Calu3 (cell line): ENCODE measurements around the gene VEGFD. TPM values are rescaled to one million over a fixed set of nuclear protein-coding genes. Genes with fewer than 3 reads are reported as not detected.

Source experiments
- BruUV-seq: library from RNA; stranded (reverse); fragments of 400-500 nt; replicated peaks from 2 replicates; lab custom pipeline; 2021; lab: Mats Ljungman, UMichigan
- CTCF ChIA-PET: fragments of 300-600 bp; sonication (Branson Sonifier 250); formaldehyde crosslinking; loops from one replicate; lab custom pipeline; 2022; ENCODE audit warnings: antibody characterized with exemption; lab: Charles Lee
- DNase-seq: peaks from one replicate; pipeline ENCODE4 v3.0.0; 2022
- H3K27ac Mint-ChIP-seq: one replicate; pipeline ENCODE4 v1.8.0; 2022; ENCODE audit warnings: mixed read lengths; ENCODE audit not compliant: unreplicated experiment
- H3K27me3 Mint-ChIP-seq: one replicate; pipeline ENCODE4 v1.8.0; 2022; ENCODE audit warnings: mixed read lengths; ENCODE audit not compliant: unreplicated experiment
- H3K36me3 Mint-ChIP-seq: one replicate; pipeline ENCODE4 v1.8.0; 2022; ENCODE audit warnings: mild to moderate bottlenecking, moderate library complexity, mixed read lengths; ENCODE audit not compliant: insufficient read depth, unreplicated experiment
- H3K4me1 Mint-ChIP-seq: one replicate; pipeline ENCODE4 v1.8.0; 2022; ENCODE audit warnings: mild to moderate bottlenecking, low read depth, mixed read lengths; ENCODE audit not compliant: unreplicated experiment
- H3K4me3 Mint-ChIP-seq: one replicate; pipeline ENCODE4 v1.8.0; 2022; ENCODE audit warnings: mild to moderate bottlenecking, low read depth, moderate library complexity, mixed read lengths; ENCODE audit not compliant: unreplicated experiment
- H3K9me3 Mint-ChIP-seq: one replicate; pipeline ENCODE4 v1.8.0; 2022; ENCODE audit warnings: low read depth, mixed read lengths; ENCODE audit not compliant: unreplicated experiment
- CTCF ChIP-seq: fragments of 200-600 bp; IDR thresholded peaks from one replicate; pipeline ENCODE4 v1.8.0; 2022; ENCODE audit warnings: antibody characterized with exemption; ENCODE audit not compliant: unreplicated experiment
- intact Hi-C: fragments of 100-400 bp; cut with micrococcal nuclease; formaldehyde crosslinking; loops from one replicate; pipeline ENCODE4 v1.10.0; 2022; ENCODE audit not compliant: unreplicated experiment
- total RNA-seq: library from RNA; stranded (reverse); gene quantifications from 2 replicates; pipeline ENCODE4 v1.2.3, GENCODE V29; 2022

The VEGFD gene
- total RNA-seq, 1 experiment from 2014 or later, result 0.97 TPM

DNA sequence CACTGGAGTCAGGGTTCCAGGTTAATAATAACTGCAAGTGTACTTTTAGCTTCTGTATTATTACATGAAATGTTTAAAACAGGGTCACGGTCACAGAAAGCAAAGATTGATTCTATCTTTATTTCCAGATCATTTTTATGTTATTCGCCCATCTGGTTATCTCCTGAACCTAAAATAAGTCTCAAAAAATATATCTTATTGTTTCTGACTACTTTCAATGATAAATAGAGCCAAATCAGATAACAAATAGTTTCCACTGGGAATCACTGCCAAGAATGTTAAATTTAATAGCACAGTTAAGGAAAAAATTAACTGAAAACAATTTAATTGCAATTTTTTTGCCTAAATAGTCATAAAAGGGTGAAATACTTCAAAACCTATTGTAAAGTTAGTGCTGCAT is 17.2 kb upstream of the VEGFD start:
- intact Hi-C loops, result no loop called here

GRCh38 chrX:15399962-15400391 is 15.8 kb upstream of the VEGFD start:
- H3K9me3 Mint-ChIP-seq, result no peaks in the 10 kb centered on the region
- intact Hi-C loops, result no loop called here
- BruUV-seq, result no TSS peak
- CTCF ChIA-PET, result no interaction called here
- no peaks in the 10 kb centered on the region for H3K27me3 Mint-ChIP-seq
- no peak for DNase-seq
- no peaks in the 10 kb centered on the region for H3K36me3 Mint-ChIP-seq
- no peaks in the 10 kb centered on the region for H3K4me1 Mint-ChIP-seq
- no peak overlapping the region for H3K27ac Mint-ChIP-seq
- TF ChIP-seq CTCF, result no peak
- no peak overlapping the region for H3K4me3 Mint-ChIP-seq

More for the DNA sequence above, 17.2 kb upstream of the VEGFD start:
- no peak overlapping the region for H3K27ac Mint-ChIP-seq
- no peaks in the 10 kb centered on the region for H3K9me3 Mint-ChIP-seq
- no peak overlapping the region for H3K4me3 Mint-ChIP-seq
- no peaks in the 10 kb centered on the region for H3K4me1 Mint-ChIP-seq
- no peaks in the 10 kb centered on the region for H3K27me3 Mint-ChIP-seq
- CTCF ChIA-PET, result no interaction called here
- H3K36me3 Mint-ChIP-seq, result peaks cover 3% of the 10 kb centered on the region
- BruUV-seq, result no TSS peak
- DNase-seq, result no peak
- no peak for TF ChIP-seq CTCF

GRCh38 chrX:15398874-15399273 is 14.7 kb upstream of the VEGFD start:
- H3K4me3 Mint-ChIP-seq, result no peak overlapping the region
- DNase-seq, result no peak
- no peaks in the 10 kb centered on the region for H3K36me3 Mint-ChIP-seq
- H3K27ac Mint-ChIP-seq, result no peak overlapping the region
- no peaks in the 10 kb centered on the region for H3K4me1 Mint-ChIP-seq
- H3K9me3 Mint-ChIP-seq, result no peaks in the 10 kb centered on the region
- CTCF ChIA-PET, result no interaction called here
- TF ChIP-seq CTCF, result no peak
- H3K27me3 Mint-ChIP-seq, result no peaks in the 10 kb centered on the region
- no TSS peak for BruUV-seq
- intact Hi-C loops, result no loop called here

DNA sequence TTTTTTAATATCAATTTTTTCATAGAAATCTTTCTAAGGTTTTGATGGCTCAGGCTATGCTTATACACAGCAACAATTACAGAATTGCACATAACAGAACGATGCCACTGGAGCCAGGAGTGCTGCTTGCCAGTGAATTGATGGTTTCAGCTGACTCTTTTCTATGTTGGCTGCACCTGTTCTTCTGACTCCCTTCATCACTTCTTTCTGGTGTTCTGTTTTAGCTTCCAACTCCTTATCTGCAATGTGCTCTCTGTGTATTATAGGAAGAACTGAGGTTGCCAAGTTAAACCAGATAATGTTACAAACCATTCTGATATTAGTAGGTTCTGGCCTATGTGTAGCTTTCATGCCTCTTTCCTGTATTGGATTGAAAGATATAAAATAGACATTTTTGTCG is 11.6 kb upstream of the VEGFD start:
- H3K4me1 Mint-ChIP-seq, result no peaks in the 10 kb centered on the region
- no TSS peak for BruUV-seq
- no peaks in the 10 kb centered on the region for H3K27me3 Mint-ChIP-seq
- no peak for TF ChIP-seq CTCF
- intact Hi-C loops, result no loop called here
- no peaks in the 10 kb centered on the region for H3K9me3 Mint-ChIP-seq
- H3K4me3 Mint-ChIP-seq, result no peak overlapping the region
- no peak for DNase-seq
- CTCF ChIA-PET, result no interaction called here
- H3K27ac Mint-ChIP-seq, result no peak overlapping the region
- H3K36me3 Mint-ChIP-seq, result no peaks in the 10 kb centered on the region

DNA sequence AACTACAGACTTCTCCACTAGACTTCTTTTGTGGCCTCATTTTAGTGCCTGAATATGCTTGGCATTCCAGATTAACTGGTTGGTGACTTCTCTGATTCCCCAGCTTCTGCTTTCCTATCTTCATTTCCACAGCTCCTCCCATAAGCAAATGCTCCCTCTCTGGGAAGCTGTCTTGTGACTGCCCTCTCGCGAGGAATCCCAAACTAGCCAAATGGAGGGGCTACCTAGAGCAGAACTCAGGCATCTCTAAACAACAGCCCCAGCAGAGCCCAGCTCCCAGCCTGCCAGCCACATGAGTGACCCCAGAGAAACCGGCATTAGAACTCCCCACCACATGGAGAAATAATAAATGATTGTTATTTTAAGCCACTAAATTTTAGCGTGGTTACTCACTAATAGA is 7.6 kb upstream of the VEGFD start:
- Mint-ChIP-seq H3K4me1 (no peaks in the 10 kb centered on the region), H3K4me3 (no peak overlapping the region), H3K27me3 (no peaks in the 10 kb centered on the region), H3K9me3 (no peaks in the 10 kb centered on the region), H3K36me3 (no peaks in the 10 kb centered on the region), H3K27ac (no peak overlapping the region)
- intact Hi-C loops, result no loop called here
- no peak for TF ChIP-seq CTCF
- no TSS peak for BruUV-seq
- no peak for DNase-seq
- CTCF ChIA-PET, result no interaction called here
